Right renal pelvis (tissue), 4 donors: ENCODE data around the gene NOD1. TPM values are rescaled to one million over a fixed set of nuclear protein-coding genes. Genes with fewer than 3 reads are reported as not detected.

Experiments
- DNase-seq, 4 donors: peaks; one replicate each; pipeline ENCODE4 v3.0.0-alpha.2; 2013; ENCODE audit warnings: low read depth in 4 of 4, low spot score in 3 of 4, missing footprints in 1 of 4
- polyA plus RNA-seq, 4 donors: library from polyadenylated mRNA; unstranded; fragments of 120-200 nt; gene quantifications; one replicate each; pipeline ENCODE4 v1.2.1, GENCODE V29; 2013; ENCODE audit not compliant: insufficient read length in 4 of 4

NOD1 gene
- polyA plus RNA-seq, 4 donors: 7.2 to 9.5 (median 9.0) TPM

GRCh38 chr7:30451539-30452279, 26.9 kb downstream of the NOD1 start:
- DNase-seq: no peak

GRCh38 chr7:30450983-30451497, 27.5 kb downstream of the NOD1 start:
- DNase-seq: no peak

GRCh38 chr7:30450240-30450982, 28.2 kb downstream of the NOD1 start:
- DNase-seq: no peak

- no peak for DNase-seq
These were observed 30.0 kb downstream of the NOD1 start for GRCh38 chr7:30448461-30449189.

- DNase-seq: no peak
These were observed 31.1 kb downstream of the NOD1 start for GRCh38 chr7:30447466-30447865.

GRCh38 chr7:30446266-30446665, 32.3 kb downstream of the NOD1 start:
- no peak for DNase-seq

- no peak for DNase-seq
These were observed 32.8 kb downstream of the NOD1 start for GRCh38 chr7:30445770-30446169.

- DNase-seq: no peak
These were observed 40.6 kb downstream of the NOD1 start for GRCh38 chr7:30437823-30438574.

GRCh38 chr7:30436518-30436917, 42.1 kb downstream of the NOD1 start:
- no peak for DNase-seq

- DNase-seq: no peak
These were observed 42.5 kb downstream of the NOD1 start for GRCh38 chr7:30436046-30436445.

- no peak for DNase-seq
These were observed 44.3 kb downstream of the NOD1 start for GRCh38 chr7:30434140-30434799.

GRCh38 chr7:30433506-30433905, 45.1 kb downstream of the NOD1 start:
- DNase-seq: no peak

- no peak for DNase-seq
These were observed 45.5 kb downstream of the NOD1 start for GRCh38 chr7:30433082-30433481.

GRCh38 chr7:30430777-30431176, 47.8 kb downstream of the NOD1 start:
- no peak for DNase-seq

GRCh38 chr7:30430276-30430675, 48.3 kb downstream of the NOD1 start:
- no peak for DNase-seq

- no peak for DNase-seq
These were observed 49.4 kb downstream of the NOD1 start for GRCh38 chr7:30429156-30429530.

- DNase-seq: no peak
These were observed 50.1 kb downstream of the NOD1 start for GRCh38 chr7:30428246-30429155.

GRCh38 chr7:30427296-30428070, 51.1 kb downstream of the NOD1 start:
- DNase-seq: no peak
